GM18520 (cell line): Measurements from ENCODE around the gene NLE1.
"Not testable (repeated sequence)": the region's sequence is repeated elsewhere in the genome, so short reads cannot be mapped to it uniquely, and the experiment has no call there.

Experiments used
- ATAC-seq: cut with Tn5 transposase; IDR thresholded peaks from one replicate; pipeline ENCODE4 v1.9.1; 2021; ENCODE audit not compliant: unreplicated experiment

The NLE1 gene

GRCh38 chr17:35162755-35163154 lies 20.7 kb upstream of the NLE1 start:
- ATAC-seq = no peak

- ATAC-seq = no peak
These were observed 19.2 kb upstream of the NLE1 start for GRCh38 chr17:35161281-35161761.

- no peak for ATAC-seq
These were observed 18.5 kb upstream of the NLE1 start for GRCh38 chr17:35160354-35161201.

GRCh38 chr17:35159940-35160339 lies 17.8 kb upstream of the NLE1 start:
- no peak for ATAC-seq

GRCh38 chr17:35155246-35155645 lies 13.1 kb upstream of the NLE1 start:
- ATAC-seq = no peak

GRCh38 chr17:35154196-35155165 lies 12.4 kb upstream of the NLE1 start:
- ATAC-seq = no peak

GRCh38 chr17:35152421-35153140 lies 10.5 kb upstream of the NLE1 start:
- ATAC-seq = no peak

GRCh38 chr17:35151080-35151479 lies 9.0 kb upstream of the NLE1 start:
- not testable (repeated sequence) for ATAC-seq

GRCh38 chr17:35149941-35150340 lies 7.8 kb upstream of the NLE1 start:
- ATAC-seq = no peak

- ATAC-seq = no peak
These were observed 6.0 kb upstream of the NLE1 start for GRCh38 chr17:35148144-35148543.

- no peak for ATAC-seq
These were observed 5.3 kb upstream of the NLE1 start, which contains the start of gene UNC45B for GRCh38 chr17:35147375-35147905. Gene UNC45B, plus strand, starts transcription at chr17:35147817. Its CDS starts 447 bp downstream, at chr17:35148264.

- no peak for ATAC-seq
These were observed 4.2 kb upstream of the NLE1 start for GRCh38 chr17:35146214-35146833.

- ATAC-seq = no peak
These were observed 2.7 kb upstream of the NLE1 start for GRCh38 chr17:35144840-35145239.

- no peak for ATAC-seq
These were observed 329 bp upstream of the NLE1 start for GRCh38 chr17:35142467-35142796.

GRCh38 chr17:35138218-35138617 lies 3.9 kb downstream of the NLE1 start:
- no peak for ATAC-seq

GRCh38 chr17:35135322-35135721 lies 6.8 kb downstream of the NLE1 start:
- no peak for ATAC-seq

- no peak for ATAC-seq
These were observed 9.1 kb downstream of the NLE1 start for GRCh38 chr17:35132816-35133550.

GRCh38 chr17:35132099-35132498 lies 10.0 kb downstream of the NLE1 start:
- no peak for ATAC-seq

GRCh38 chr17:35130392-35130791 lies 11.7 kb downstream of the NLE1 start:
- ATAC-seq = no peak

GRCh38 chr17:35129973-35130351 lies 12.1 kb downstream of the NLE1 start:
- ATAC-seq = no peak
